H9 (cell line): ENCODE data around the gene TRIM67. TPM values are rescaled to one million over a fixed set of nuclear protein-coding genes. Genes with fewer than 3 reads are reported as not detected.

Experiments
- DNase-seq: peaks from one replicate; pipeline ENCODE4 v3.0.0-alpha.2; 2017
- H2AFZ ChIP-seq: one replicate; pipeline ENCODE4 v1.6.1; 2013; ENCODE audit warnings: mild to moderate bottlenecking, low read length, control low read depth, moderate library complexity
- H2AK5ac ChIP-seq: 2 replicates; pipeline ENCODE4 v1.6.1; 2013; ENCODE audit warnings: low read length, control low read depth, mixed read lengths; ENCODE audit not compliant: insufficient read length
- H2BK120ac ChIP-seq: one replicate; pipeline ENCODE4 v1.6.1; 2013; ENCODE audit warnings: low read depth, mild to moderate bottlenecking, low read length, control low read depth, inconsistent platforms; ENCODE audit not compliant: poor library complexity, severe bottlenecking
- H2BK12ac ChIP-seq: 2 replicates; pipeline ENCODE4 v1.6.1; 2013; ENCODE audit warnings: low read length, control low read depth, mixed read lengths, low read depth; ENCODE audit not compliant: insufficient read length
- H2BK15ac ChIP-seq: 2 replicates; pipeline ENCODE4 v1.6.1; 2013; ENCODE audit warnings: low read depth, low read length, control low read depth
- H2BK20ac ChIP-seq: one replicate; pipeline ENCODE4 v1.6.1; 2013; ENCODE audit warnings: low read depth, mild to moderate bottlenecking, low read length, control low read depth, inconsistent platforms; ENCODE audit not compliant: poor library complexity, severe bottlenecking
- H2BK5ac ChIP-seq: 2 replicates; pipeline ENCODE4 v1.6.1; 2013; ENCODE audit warnings: low read length, control low read depth, mixed read lengths; ENCODE audit not compliant: insufficient read length
- H3K14ac ChIP-seq: 2 replicates; pipeline ENCODE4 v1.6.1; 2013; ENCODE audit warnings: low read length, control low read depth; ENCODE audit not compliant: insufficient read depth
- H3K18ac ChIP-seq: 2 replicates; pipeline ENCODE4 v1.6.1; 2013; ENCODE audit warnings: low read depth, mild to moderate bottlenecking, mixed read lengths, low read length, control low read depth; ENCODE audit not compliant: insufficient read length
- H3K23ac ChIP-seq: 2 replicates; pipeline ENCODE4 v1.6.1; 2013; ENCODE audit warnings: low read length, control low read depth, mixed read lengths, low read depth; ENCODE audit not compliant: insufficient read length
- H3K23me2 ChIP-seq: 2 replicates; pipeline ENCODE4 v1.6.1; 2013; ENCODE audit warnings: low read depth, mild to moderate bottlenecking, mixed read lengths, low read length, control low read depth; ENCODE audit not compliant: insufficient read length, poor library complexity, severe bottlenecking
- H3K27ac ChIP-seq: 2 replicates; pipeline ENCODE4 v1.5.1; 2013; ENCODE audit warnings: low read length, control low read depth, mixed read lengths, low read depth; ENCODE audit not compliant: insufficient read length
- H3K27me3 ChIP-seq: 2 replicates; pipeline ENCODE4 v1.6.1; 2013; ENCODE audit warnings: low read length, control low read depth, inconsistent platforms; ENCODE audit not compliant: insufficient read depth
- H3K4ac ChIP-seq: 2 replicates; pipeline ENCODE4 v1.6.1; 2013; ENCODE audit warnings: low read depth, mild to moderate bottlenecking, control low read depth, inconsistent platforms, low read length, moderate library complexity
- H3K4me1 ChIP-seq: 2 replicates; pipeline ENCODE4 v1.6.1; 2013; ENCODE audit warnings: low read length, control low read depth, inconsistent platforms; ENCODE audit not compliant: insufficient read depth
- H3K4me2 ChIP-seq: 2 replicates; pipeline ENCODE4 v1.6.1; 2013; ENCODE audit warnings: low read length, control low read depth, mixed read lengths; ENCODE audit not compliant: insufficient read length, insufficient read depth
- H3K56ac ChIP-seq: 2 replicates; pipeline ENCODE4 v1.6.1; 2013; ENCODE audit warnings: low read depth, mild to moderate bottlenecking, mixed read lengths, low read length, control low read depth; ENCODE audit not compliant: insufficient read length
- H3K79me1 ChIP-seq: 2 replicates; pipeline ENCODE4 v1.6.1; 2013; ENCODE audit warnings: low read depth, mild to moderate bottlenecking, moderate library complexity, low read length, control low read depth, inconsistent platforms; ENCODE audit not compliant: insufficient read depth, poor library complexity, severe bottlenecking
- H3K79me2 ChIP-seq: 2 replicates; pipeline ENCODE4 v1.6.1; 2013; ENCODE audit warnings: low read length, control low read depth, inconsistent platforms; ENCODE audit not compliant: insufficient read depth
- H3K9ac ChIP-seq: 2 replicates; pipeline ENCODE4 v1.6.1; 2013; ENCODE audit warnings: low read length, control low read depth, mixed read lengths; ENCODE audit not compliant: insufficient read length; ENCODE audit errors: extremely low read depth
- H3K9me3 ChIP-seq: one replicate; pipeline ENCODE4 v1.6.1; 2013; ENCODE audit warnings: low read depth, low read length, inconsistent platforms; ENCODE audit not compliant: control insufficient read depth
- H3T11ph ChIP-seq: one replicate; pipeline ENCODE4 v1.6.1; 2013; ENCODE audit warnings: mild to moderate bottlenecking, low read length, control low read depth, inconsistent platforms
- H4K20me1 ChIP-seq: one replicate; pipeline ENCODE4 v1.6.1; 2013; ENCODE audit not compliant: control insufficient read depth, insufficient read length, insufficient read depth
- H4K5ac ChIP-seq: 2 replicates; pipeline ENCODE4 v1.6.1; 2013; ENCODE audit warnings: low read depth, mild to moderate bottlenecking, mixed read lengths, low read length, control low read depth; ENCODE audit not compliant: insufficient read length
- H4K8ac ChIP-seq: replicated peaks from 2 replicates; pipeline ENCODE4 v1.6.1; 2013; ENCODE audit warnings: low read length, control low read depth, mixed read lengths, low read depth; ENCODE audit not compliant: insufficient read length
- H4K91ac ChIP-seq: 2 replicates; pipeline ENCODE4 v1.6.1; 2013; ENCODE audit warnings: low read depth, mild to moderate bottlenecking, moderate library complexity, mixed read lengths, low read length, control low read depth; ENCODE audit not compliant: insufficient read length
- H3K27ac Mint-ChIP-seq, 3 experiments: 2 replicates in 2 of 3; 3 replicates in 1 of 3; pipeline ENCODE4 v1.8.0; 2020 to 2021; ENCODE audit warnings: mixed read lengths in 3 of 3, mild to moderate bottlenecking in 1 of 3, moderate library complexity in 1 of 3
- H3K27me3 Mint-ChIP-seq: 2 replicates; pipeline ENCODE4 v1.8.0; 2021; ENCODE audit warnings: low read depth, mild to moderate bottlenecking, moderate library complexity, mixed read lengths
- H3K36me3 Mint-ChIP-seq, 3 experiments: 2 replicates in 2 of 3; 3 replicates in 1 of 3; pipeline ENCODE4 v1.8.0; 2020 to 2021; ENCODE audit warnings: low read depth in 3 of 3, mixed read lengths in 3 of 3; ENCODE audit not compliant: insufficient read depth in 1 of 3
- H3K4me1 Mint-ChIP-seq, 2 experiments: 2 replicates each; pipeline ENCODE4 v1.8.0; 2020; ENCODE audit warnings: mixed read lengths in 2 of 2
- H3K4me3 Mint-ChIP-seq, 2 experiments: 2 replicates in 1 of 2; 3 replicates in 1 of 2; pipeline ENCODE4 v1.8.0; 2020 to 2021; ENCODE audit warnings: mild to moderate bottlenecking in 2 of 2, mixed read lengths in 2 of 2, moderate library complexity in 1 of 2
- H3K9me3 Mint-ChIP-seq, 2 experiments: 2 replicates in 1 of 2; 3 replicates in 1 of 2; pipeline ENCODE4 v1.8.0; 2020; ENCODE audit warnings: mild to moderate bottlenecking in 2 of 2, mixed read lengths in 2 of 2, moderate library complexity in 1 of 2
- WGBS: extraction: QIAGEN DNeasy Blood & Tissue Kit; methylation state at CpG from one replicate; pipeline ENCODE4 v1.1.7; 2013; ENCODE audit warnings: missing lambda C conversion rate, low lambda C conversion rate, mixed read lengths; ENCODE audit not compliant: insufficient read length; ENCODE audit errors: extremely low coverage; 5-methylcytosine and 5-hydroxymethylcytosine counted together
- total RNA-seq: library from RNA; stranded (reverse); gene quantifications from 2 replicates; pipeline ENCODE4 v1.2.1, GENCODE V29; 2021
- TF ChIP-seq, protein P1 (sequence below): fragments of 200-600 bp; sonication (generic); conservative IDR thresholded peaks from 3 replicates; pipeline ENCODE4 v1.8.0; 2021; ENCODE audit warnings: antibody characterized with exemption, mild to moderate bottlenecking

The TRIM67 gene
- total RNA-seq, 1 experiment from 2014 or later: not detected

DNA sequence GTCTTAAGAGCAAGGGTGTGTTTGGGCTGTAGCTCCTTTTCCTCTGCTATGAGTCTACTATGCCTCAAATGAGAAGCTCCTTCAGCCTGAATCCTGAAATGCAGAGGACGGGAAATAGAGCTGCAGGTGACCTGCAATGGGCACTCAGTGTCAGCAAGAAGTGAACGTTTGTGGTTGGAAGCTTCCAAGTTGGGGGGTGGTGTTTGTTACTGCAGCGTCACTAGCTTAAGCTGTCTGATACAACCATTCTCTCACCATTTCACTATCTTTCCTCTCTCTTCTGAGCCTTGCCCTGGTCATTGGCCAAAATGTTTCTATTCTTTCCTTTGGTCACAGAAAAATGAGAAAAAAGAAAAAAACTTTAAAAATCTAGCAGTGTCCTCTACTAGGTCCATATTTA, 19.4 kb downstream of the TRIM67 start:
- no peaks in the 10 kb centered on the region for H3K79me2 ChIP-seq
- H3K27me3 ChIP-seq: no peaks in the 10 kb centered on the region; the same call in 1 of the 2 replicates
- H3K27ac ChIP-seq: no peak overlapping the region
- no peaks in the 10 kb centered on the region for H3K79me1 ChIP-seq
- peaks cover 24 to 44% of the 10 kb centered on the region in 2 experiments for H3K4me1 Mint-ChIP-seq
- no peak overlapping the region for H2BK12ac ChIP-seq
- TF ChIP-seq, protein P1, sequence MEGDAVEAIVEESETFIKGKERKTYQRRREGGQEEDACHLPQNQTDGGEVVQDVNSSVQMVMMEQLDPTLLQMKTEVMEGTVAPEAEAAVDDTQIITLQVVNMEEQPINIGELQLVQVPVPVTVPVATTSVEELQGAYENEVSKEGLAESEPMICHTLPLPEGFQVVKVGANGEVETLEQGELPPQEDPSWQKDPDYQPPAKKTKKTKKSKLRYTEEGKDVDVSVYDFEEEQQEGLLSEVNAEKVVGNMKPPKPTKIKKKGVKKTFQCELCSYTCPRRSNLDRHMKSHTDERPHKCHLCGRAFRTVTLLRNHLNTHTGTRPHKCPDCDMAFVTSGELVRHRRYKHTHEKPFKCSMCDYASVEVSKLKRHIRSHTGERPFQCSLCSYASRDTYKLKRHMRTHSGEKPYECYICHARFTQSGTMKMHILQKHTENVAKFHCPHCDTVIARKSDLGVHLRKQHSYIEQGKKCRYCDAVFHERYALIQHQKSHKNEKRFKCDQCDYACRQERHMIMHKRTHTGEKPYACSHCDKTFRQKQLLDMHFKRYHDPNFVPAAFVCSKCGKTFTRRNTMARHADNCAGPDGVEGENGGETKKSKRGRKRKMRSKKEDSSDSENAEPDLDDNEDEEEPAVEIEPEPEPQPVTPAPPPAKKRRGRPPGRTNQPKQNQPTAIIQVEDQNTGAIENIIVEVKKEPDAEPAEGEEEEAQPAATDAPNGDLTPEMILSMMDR: no peak
- H2BK5ac ChIP-seq: no peak overlapping the region
- H3K27me3 Mint-ChIP-seq: peaks cover 91% of the 10 kb centered on the region
- H3K23me2 ChIP-seq: no peaks in the 10 kb centered on the region
- H3K4me2 ChIP-seq: no peak overlapping the region
- no peak overlapping the region for H3K23ac ChIP-seq
- H3K56ac ChIP-seq: no peak overlapping the region
- no peak for DNase-seq
- H3K9me3 Mint-ChIP-seq: peaks cover 5 to 13% of the 10 kb centered on the region in 2 experiments; a peak in 3 of 5 replicates
- no peak overlapping the region for H3K4ac ChIP-seq
- no peaks in the 10 kb centered on the region for H3K4me1 ChIP-seq
- no peak overlapping the region for H2BK120ac ChIP-seq
- no peak overlapping the region for H3K18ac ChIP-seq
- no peak overlapping the region for H2AK5ac ChIP-seq
- no peak overlapping the region for H2BK20ac ChIP-seq
- H4K91ac ChIP-seq: no peak overlapping the region
- no peak overlapping the region for H4K5ac ChIP-seq
- no peak overlapping the region for H3K9ac ChIP-seq
- H4K8ac ChIP-seq: no peak overlapping the region
- H3K14ac ChIP-seq: no peak overlapping the region
- H3K9me3 ChIP-seq: no peaks in the 10 kb centered on the region
- H3K27ac Mint-ChIP-seq: no peak overlapping the region
- WGBS: no CpG with 5 or more reads among the region's 3 CpGs
- H2AFZ ChIP-seq: no peak overlapping the region
- no peak overlapping the region for H2BK15ac ChIP-seq
- no peaks in the 10 kb centered on the region for H4K20me1 ChIP-seq
- H3K4me3 Mint-ChIP-seq: no peak overlapping the region
- H3K36me3 Mint-ChIP-seq: no peaks in the 10 kb centered on the region
- H3T11ph ChIP-seq: no peak overlapping the region
